SJSA1 (cell line): Measurements from ENCODE around the gene RAP1B. TPM values are rescaled to one million over a fixed set of nuclear protein-coding genes. Genes with fewer than 3 reads are reported as not detected.

ENCODE experiments used
- DNase-seq, 2 experiments: peaks; one replicate each; pipeline ENCODE4 v3.0.0-alpha.2; 2015 to 2020; ENCODE audit warnings: low spot score in 2 of 2, low read depth in 1 of 2
- H3K27ac ChIP-seq: fragments of 250-450 bp; sonication (Bioruptor Pico); 2 replicates; pipeline ENCODE4 v1.5.1; 2020; ENCODE audit warnings: mild to moderate bottlenecking, moderate library complexity
- H3K27me3 ChIP-seq: fragments of 250-450 bp; sonication (Bioruptor Pico); replicated peaks from 2 replicates; pipeline ENCODE4 v1.5.1; 2020; ENCODE audit warnings: mild to moderate bottlenecking, moderate library complexity
- H3K36me3 ChIP-seq: fragments of 250-450 bp; sonication (Bioruptor Pico); 2 replicates; pipeline ENCODE4 v1.5.1; 2020; ENCODE audit warnings: mild to moderate bottlenecking
- H3K4me1 ChIP-seq: fragments of 250-450 bp; sonication (Bioruptor Pico); replicated peaks from 2 replicates; pipeline ENCODE4 v1.6.1; 2021; ENCODE audit warnings: mild to moderate bottlenecking
- H3K4me3 ChIP-seq: fragments of 250-450 bp; sonication (Bioruptor Pico); 2 replicates; pipeline ENCODE4 v1.5.1; 2020; ENCODE audit warnings: mild to moderate bottlenecking
- H3K9me3 ChIP-seq: fragments of 250-450 bp; sonication (Bioruptor Pico); replicated peaks from 2 replicates; pipeline ENCODE4 v1.5.1; 2020; ENCODE audit warnings: mild to moderate bottlenecking
- total RNA-seq: library from RNA; depleted of rRNA; stranded (reverse); fragments of >200 nt; shearing (Covaris generic); gene quantifications from 2 replicates; pipeline ENCODE4 v1.2.3, GENCODE V29; 2014; rRNA removed

The RAP1B gene
- 257 and 334 TPM in 2 replicates for total RNA-seq

GRCh38 chr12:68610370-68611093 is at the start of gene RAP1B:
RAP1B (plus strand) TSS chr12:68610899; CDS start chr12:68648725, 37,826 bp downstream.
- peak within 1 kb of the TSS; percentile 92 for H3K27ac ChIP-seq
- peak; percentile 89 to 90 for DNase-seq
- peaks cover 15% of the 10 kb centered on the region for H3K36me3 ChIP-seq
- H3K9me3 ChIP-seq = no peaks in the 10 kb centered on the region
- peak within 1 kb of the TSS; percentile 89 for H3K4me3 ChIP-seq
- H3K4me1 ChIP-seq = peaks cover 17% of the 10 kb centered on the region
- no peaks in the 10 kb centered on the region for H3K27me3 ChIP-seq

DNA sequence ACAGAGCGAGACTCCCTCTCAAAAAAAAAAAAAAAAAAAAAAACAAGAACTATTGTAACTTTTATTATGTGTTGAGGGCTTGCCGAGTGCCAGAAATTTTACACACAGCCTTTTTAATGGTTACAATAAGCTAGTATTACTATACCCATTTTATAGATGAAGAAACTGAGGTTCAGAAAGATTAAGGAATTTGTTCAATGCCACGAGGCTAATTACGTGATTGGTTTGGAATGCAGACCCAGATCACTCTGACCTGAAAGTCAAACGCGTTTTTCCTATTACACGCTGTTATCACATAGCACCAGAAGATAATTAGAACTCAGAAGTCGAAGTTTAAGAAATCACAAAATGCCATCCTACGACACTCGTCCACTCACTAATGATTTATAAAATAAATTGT is 48.9 kb upstream of the RAP1B start:
- no peak overlapping the region for H3K4me3 ChIP-seq
- H3K27me3 ChIP-seq = no peaks in the 10 kb centered on the region
- DNase-seq = no peak
- peaks cover 40% of the 10 kb centered on the region for H3K4me1 ChIP-seq
- no peak overlapping the region for H3K27ac ChIP-seq
- no peaks in the 10 kb centered on the region for H3K9me3 ChIP-seq
- no peaks in the 10 kb centered on the region for H3K36me3 ChIP-seq

DNA sequence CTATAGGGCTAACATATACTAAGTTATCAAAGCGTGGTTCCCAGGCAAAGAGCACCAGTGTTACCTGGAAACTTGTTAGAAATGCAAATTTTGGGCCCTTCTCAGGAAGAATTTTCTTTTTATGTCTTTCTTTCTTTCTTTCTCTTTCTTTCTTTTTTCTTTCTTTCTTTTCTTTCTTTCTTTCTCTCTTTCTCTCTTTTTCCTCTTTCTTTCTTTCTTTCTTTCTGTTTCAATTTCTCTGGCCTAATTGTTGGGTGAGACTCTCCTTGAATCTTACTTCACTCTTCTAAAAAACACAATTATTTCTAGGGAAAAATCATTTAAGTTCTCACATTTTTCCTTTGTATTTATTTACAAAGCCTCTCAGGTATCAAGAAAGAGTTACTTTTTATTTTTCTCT is 46.5 kb upstream of the RAP1B start:
- Histone ChIP-seq H3K4me1 (peaks cover 21% of the 10 kb centered on the region), H3K27me3 (no peaks in the 10 kb centered on the region), H3K4me3 (no peak overlapping the region), H3K27ac (no peak overlapping the region), H3K9me3 (no peaks in the 10 kb centered on the region), H3K36me3 (no peaks in the 10 kb centered on the region)
- no peak for DNase-seq

GRCh38 chr12:68565391-68565903 is 45.3 kb upstream of the RAP1B start:
- Histone ChIP-seq H3K27me3 (no peaks in the 10 kb centered on the region), H3K9me3 (no peaks in the 10 kb centered on the region), H3K27ac (peak overlapping the region; percentile 61), H3K4me3 (no peak overlapping the region), H3K36me3 (no peaks in the 10 kb centered on the region), H3K4me1 (peaks cover 11% of the 10 kb centered on the region)
- DNase-seq = peak in 1 of 2 experiments; percentile 58

GRCh38 chr12:68568922-68569569 is 41.7 kb upstream of the RAP1B start:
- Histone ChIP-seq H3K27ac (no peak overlapping the region), H3K9me3 (no peaks in the 10 kb centered on the region), H3K36me3 (no peaks in the 10 kb centered on the region), H3K27me3 (no peaks in the 10 kb centered on the region), H3K4me3 (no peak overlapping the region), H3K4me1 (peaks cover 28% of the 10 kb centered on the region)
- no peak for DNase-seq

DNA sequence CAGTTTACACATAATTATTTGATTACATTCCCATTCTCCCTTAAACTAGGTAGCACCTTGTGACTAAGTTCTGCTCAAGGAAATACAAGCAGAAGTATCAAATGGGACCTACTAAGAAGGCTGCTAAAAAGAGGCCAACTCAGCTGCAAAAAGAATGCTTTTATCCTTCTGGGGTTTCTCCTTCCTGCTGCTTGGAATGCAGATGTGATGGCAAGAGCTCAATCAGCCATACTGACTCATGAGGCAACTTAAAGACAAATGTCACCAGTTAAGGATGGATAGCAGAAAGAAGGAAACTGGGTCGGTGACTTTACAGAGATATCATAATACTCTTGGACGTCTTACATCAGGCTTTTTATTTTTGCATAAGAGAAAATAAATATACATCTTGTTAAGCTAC is 38.0 kb upstream of the RAP1B start:
- no peak overlapping the region for H3K4me3 ChIP-seq
- no peaks in the 10 kb centered on the region for H3K36me3 ChIP-seq
- no peaks in the 10 kb centered on the region for H3K27me3 ChIP-seq
- H3K9me3 ChIP-seq = no peaks in the 10 kb centered on the region
- H3K4me1 ChIP-seq = peaks cover 17% of the 10 kb centered on the region
- DNase-seq = peak; percentile 50 to 59
- H3K27ac ChIP-seq = no peak overlapping the region

GRCh38 chr12:68573406-68573805 is 37.3 kb upstream of the RAP1B start:
- H3K9me3 ChIP-seq = no peaks in the 10 kb centered on the region
- no peaks in the 10 kb centered on the region for H3K36me3 ChIP-seq
- no peak for DNase-seq
- peaks cover 17% of the 10 kb centered on the region for H3K4me1 ChIP-seq
- H3K27me3 ChIP-seq = no peaks in the 10 kb centered on the region
- no peak overlapping the region for H3K4me3 ChIP-seq
- H3K27ac ChIP-seq = no peak overlapping the region

DNA sequence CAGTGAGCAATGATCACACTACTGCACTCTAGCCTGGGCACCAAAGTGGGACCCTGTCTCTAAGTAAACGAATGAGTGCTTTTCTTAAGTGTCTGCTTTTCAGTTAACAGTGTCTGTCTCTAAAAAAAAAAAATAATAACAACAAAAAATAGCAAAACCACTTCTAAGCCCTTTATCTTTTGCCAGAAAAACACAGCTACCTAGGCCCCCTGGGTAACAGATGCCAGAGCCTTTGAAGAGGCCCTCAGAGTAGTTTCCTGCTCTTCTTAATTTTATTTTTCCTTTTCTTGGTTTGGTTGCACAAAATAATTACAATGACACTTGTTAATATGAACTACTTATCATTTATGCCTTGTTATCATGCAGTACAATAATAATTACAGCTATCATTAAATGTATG is 32.8 kb upstream of the RAP1B start:
- Histone ChIP-seq H3K4me3 (no peak overlapping the region), H3K9me3 (no peaks in the 10 kb centered on the region), H3K36me3 (no peaks in the 10 kb centered on the region), H3K4me1 (peaks cover 14% of the 10 kb centered on the region), H3K27ac (no peak overlapping the region), H3K27me3 (no peaks in the 10 kb centered on the region)
- DNase-seq = no peak

DNA sequence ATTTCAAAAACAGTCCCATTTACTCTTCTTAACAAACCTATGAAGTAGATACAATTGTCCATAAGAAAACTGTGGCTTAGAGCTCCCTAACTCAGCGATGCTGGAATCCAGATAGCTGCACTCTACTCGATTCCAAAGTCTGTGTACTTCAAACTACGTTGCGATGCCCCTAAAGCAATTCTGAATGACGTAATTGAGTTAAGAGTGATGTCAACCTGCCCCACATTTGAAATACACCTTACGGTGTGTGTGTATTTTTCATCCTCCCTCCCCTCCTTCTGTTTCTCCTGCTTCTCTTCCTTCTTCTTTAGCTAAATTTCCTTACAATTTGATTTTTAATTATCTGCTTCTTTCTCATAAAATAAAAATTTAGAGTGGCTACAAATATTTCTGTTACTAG is 31.9 kb upstream of the RAP1B start:
- H3K4me1 ChIP-seq = peaks cover 8% of the 10 kb centered on the region
- no peaks in the 10 kb centered on the region for H3K27me3 ChIP-seq
- no peaks in the 10 kb centered on the region for H3K36me3 ChIP-seq
- no peaks in the 10 kb centered on the region for H3K9me3 ChIP-seq
- DNase-seq = no peak
- no peak overlapping the region for H3K27ac ChIP-seq
- H3K4me3 ChIP-seq = no peak overlapping the region

DNA sequence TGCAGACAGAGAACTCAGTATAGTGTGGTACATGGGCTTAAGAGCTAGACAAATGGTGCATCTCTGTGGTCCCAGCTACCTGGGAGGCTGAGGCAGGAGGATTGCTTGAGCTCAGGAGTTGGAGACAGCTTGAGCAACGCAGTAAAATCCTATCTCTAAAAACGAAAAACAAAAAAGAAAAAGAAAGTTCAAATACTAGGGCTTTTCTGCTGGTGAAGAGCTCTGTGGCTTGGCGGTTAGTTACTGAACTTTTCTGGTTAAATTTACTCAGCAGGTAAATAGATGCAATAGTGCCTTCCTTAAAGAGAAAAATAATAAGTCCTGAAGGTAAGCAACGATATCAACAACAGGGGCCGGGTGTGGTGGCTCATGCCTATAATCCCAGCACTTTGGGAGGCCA is 31.4 kb upstream of the RAP1B start:
- H3K9me3 ChIP-seq = no peaks in the 10 kb centered on the region
- no peaks in the 10 kb centered on the region for H3K36me3 ChIP-seq
- H3K4me3 ChIP-seq = no peak overlapping the region
- H3K27ac ChIP-seq = no peak overlapping the region
- no peak for DNase-seq
- H3K27me3 ChIP-seq = no peaks in the 10 kb centered on the region
- H3K4me1 ChIP-seq = peaks cover 8% of the 10 kb centered on the region

- peak in 1 of 2 experiments; percentile 49 for DNase-seq
- H3K27ac ChIP-seq = no peak overlapping the region
- no peaks in the 10 kb centered on the region for H3K27me3 ChIP-seq
- peaks cover 8% of the 10 kb centered on the region for H3K4me1 ChIP-seq
- H3K36me3 ChIP-seq = no peaks in the 10 kb centered on the region
- no peak overlapping the region for H3K4me3 ChIP-seq
- H3K9me3 ChIP-seq = no peaks in the 10 kb centered on the region
Observed at GRCh38 chr12:68580911-68581310, 29.8 kb upstream of the RAP1B start.

DNA sequence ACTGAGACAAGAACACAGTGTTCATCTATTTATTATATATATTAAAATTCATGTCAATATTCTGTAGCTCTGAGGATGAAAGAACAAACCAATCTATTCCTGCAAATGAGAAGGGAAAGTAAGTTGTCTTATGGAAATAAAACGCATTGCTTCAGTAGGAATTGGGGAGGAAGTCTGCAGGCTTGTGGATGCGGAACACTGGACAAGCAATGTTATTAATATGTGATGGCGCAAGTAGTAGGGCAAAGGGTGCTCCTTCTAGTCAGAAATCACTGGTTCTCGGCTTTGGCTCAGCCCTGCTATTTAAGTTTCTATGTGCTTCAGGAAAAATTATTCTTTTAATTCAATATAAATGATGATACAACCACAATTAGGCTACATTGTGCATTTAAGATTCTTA is 28.8 kb upstream of the RAP1B start:
- Histone ChIP-seq H3K4me3 (no peak overlapping the region), H3K4me1 (peaks cover 8% of the 10 kb centered on the region), H3K27me3 (no peaks in the 10 kb centered on the region), H3K36me3 (no peaks in the 10 kb centered on the region), H3K9me3 (no peaks in the 10 kb centered on the region), H3K27ac (no peak overlapping the region)
- DNase-seq = no peak

DNA sequence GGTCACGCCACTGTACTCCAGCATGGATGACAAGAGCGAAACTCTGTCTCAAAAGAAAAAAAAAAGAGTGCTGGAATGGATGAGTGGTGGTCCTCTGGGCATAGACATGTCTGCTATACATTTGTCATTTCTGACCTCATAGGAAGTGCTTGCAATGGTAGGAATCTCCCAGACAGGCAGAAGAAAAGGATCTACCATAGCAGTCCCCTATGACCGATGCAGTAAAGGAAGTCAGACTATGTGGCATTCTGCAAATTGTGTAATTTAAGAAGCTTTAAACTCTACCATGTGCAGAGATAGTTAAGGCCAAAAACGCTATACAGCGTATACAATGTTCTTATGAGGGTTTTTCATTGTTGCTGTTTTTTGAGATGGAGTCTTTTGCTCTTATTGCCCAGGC is 24.7 kb upstream of the RAP1B start:
- Histone ChIP-seq H3K4me1 (peaks cover 3% of the 10 kb centered on the region), H3K4me3 (no peak overlapping the region), H3K27ac (no peak overlapping the region), H3K27me3 (no peaks in the 10 kb centered on the region), H3K36me3 (no peaks in the 10 kb centered on the region), H3K9me3 (0 out of 2 replicates have a peak, but pooled peaks cover 3% of the 10 kb centered on the region)
- no peak for DNase-seq

DNA sequence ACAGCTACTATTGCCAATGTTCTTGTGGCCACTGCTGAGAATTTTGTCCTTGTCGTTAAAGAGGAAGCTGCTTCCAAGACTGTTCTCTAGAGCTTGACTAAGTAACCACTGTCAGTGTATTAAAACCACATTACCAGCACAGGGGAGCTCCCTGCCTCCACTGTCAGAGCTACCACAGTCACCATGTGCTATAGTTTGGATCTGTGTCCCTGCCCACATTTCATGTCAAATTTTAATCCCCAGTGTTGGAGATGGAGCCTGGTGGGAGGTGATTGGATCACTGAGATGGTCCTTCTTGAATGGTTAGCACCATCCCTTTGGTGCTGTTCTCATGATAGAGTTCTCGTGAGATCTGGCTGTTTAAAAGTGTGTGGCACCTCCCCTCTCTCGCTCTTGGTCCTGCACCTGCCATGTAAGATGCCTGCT is 23.2 kb upstream of the RAP1B start:
- no peak for DNase-seq
- no peak overlapping the region for H3K4me3 ChIP-seq
- H3K36me3 ChIP-seq = no peaks in the 10 kb centered on the region
- no peaks in the 10 kb centered on the region for H3K27me3 ChIP-seq
- H3K4me1 ChIP-seq = no peaks in the 10 kb centered on the region
- 0 out of 2 replicates have a peak, but pooled peaks cover 3% of the 10 kb centered on the region for H3K9me3 ChIP-seq
- H3K27ac ChIP-seq = no peak overlapping the region
